ENCODE data around the gene SLC9B2.
A peak's percentile ranks its signal among the peaks of the same experiment; 100 is the strongest.

Gene SLC9B2

GRCh38 chr4:103075894-103076746 is 441 bp downstream of the SLC9B2 start:
- Histone ChIP-seq H3K27me3 (ENCODE audit: insufficient read depth, low read depth, severe bottlenecking) (no peaks in the 10 kb centered on the region), H3K4me3 (ENCODE audit: low read depth, low read length) (peak overlapping the region; percentile 82), H3K36me3 (peaks cover 8% of the 10 kb centered on the region), H3K27ac (peak overlapping the region; percentile 80), H3K9me3 (ENCODE audit: severe bottlenecking) (no peaks in the 10 kb centered on the region)
- TF ChIP-seq, protein P1, sequence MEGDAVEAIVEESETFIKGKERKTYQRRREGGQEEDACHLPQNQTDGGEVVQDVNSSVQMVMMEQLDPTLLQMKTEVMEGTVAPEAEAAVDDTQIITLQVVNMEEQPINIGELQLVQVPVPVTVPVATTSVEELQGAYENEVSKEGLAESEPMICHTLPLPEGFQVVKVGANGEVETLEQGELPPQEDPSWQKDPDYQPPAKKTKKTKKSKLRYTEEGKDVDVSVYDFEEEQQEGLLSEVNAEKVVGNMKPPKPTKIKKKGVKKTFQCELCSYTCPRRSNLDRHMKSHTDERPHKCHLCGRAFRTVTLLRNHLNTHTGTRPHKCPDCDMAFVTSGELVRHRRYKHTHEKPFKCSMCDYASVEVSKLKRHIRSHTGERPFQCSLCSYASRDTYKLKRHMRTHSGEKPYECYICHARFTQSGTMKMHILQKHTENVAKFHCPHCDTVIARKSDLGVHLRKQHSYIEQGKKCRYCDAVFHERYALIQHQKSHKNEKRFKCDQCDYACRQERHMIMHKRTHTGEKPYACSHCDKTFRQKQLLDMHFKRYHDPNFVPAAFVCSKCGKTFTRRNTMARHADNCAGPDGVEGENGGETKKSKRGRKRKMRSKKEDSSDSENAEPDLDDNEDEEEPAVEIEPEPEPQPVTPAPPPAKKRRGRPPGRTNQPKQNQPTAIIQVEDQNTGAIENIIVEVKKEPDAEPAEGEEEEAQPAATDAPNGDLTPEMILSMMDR (IDR thresholded peaks at IDR 0.05; ENCODE audit: low read depth, low read length), result no peak
- DNase-seq, result peak; percentile 73

DNA sequence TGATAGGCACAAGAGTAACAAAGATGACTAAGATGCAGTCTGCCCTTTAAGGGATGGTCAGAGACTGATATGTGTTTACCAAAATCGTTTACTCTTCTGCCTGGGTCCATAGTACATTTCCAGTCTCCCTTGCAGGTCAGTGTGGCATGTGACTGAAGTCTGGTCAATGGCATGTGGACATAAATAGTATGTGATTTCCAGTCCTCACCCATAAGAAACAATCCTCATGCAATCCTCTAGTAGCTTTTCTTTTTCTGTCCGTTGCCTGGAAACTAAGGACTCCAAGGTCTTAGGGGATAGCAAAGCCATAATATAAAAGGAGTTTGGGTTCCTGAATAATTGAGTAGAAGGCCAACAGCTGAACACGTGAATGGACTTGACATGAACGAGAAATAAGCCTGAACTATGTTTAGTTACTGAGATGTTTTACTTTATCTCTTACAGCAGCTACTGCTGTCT is 1.1 kb downstream of the SLC9B2 start:
- H3K9me3 ChIP-seq (ENCODE audit: severe bottlenecking), result no peaks in the 10 kb centered on the region
- TF ChIP-seq, protein P1 (IDR thresholded peaks at IDR 0.05; ENCODE audit: low read depth, low read length), result no peak
- DNase-seq, result no peak
- H3K4me3 ChIP-seq (ENCODE audit: low read depth, low read length), result peak overlapping the region; percentile 82
- peaks cover 8% of the 10 kb centered on the region for H3K36me3 ChIP-seq
- no peak overlapping the region for H3K27ac ChIP-seq
- no peaks in the 10 kb centered on the region for H3K27me3 ChIP-seq (ENCODE audit: insufficient read depth, low read depth, severe bottlenecking)

DNA sequence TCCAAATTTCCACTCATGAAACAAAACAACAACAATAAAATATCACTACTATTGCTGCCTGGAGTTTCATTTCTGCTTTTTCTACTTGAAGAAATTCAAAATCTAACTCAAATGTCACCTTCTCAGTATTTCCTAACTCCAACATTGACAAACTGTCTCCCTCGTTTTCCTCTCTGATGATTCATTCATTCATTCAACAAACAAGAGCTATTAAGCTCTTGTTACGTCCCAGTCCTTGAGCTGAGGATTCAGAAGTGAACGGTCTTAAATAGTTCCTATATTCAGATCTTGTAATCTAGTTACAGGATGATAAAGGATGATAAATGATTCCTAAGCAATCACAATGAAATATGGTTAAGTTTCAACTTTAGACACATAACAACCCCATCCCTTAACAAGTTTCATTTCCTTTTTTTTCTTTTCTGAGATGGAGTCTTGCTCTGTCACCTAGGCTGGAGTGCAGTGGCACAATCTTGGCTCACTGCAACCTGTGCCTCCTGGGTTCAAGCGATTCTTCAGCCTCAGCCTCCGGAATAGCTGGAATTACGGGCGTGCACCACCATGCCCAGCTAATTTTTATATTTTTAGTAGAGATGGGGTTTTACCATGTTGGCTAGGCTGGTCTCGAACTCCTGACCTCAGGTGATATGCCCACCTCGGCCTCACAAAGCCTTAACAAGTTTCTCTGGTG is 1.7 kb downstream of the SLC9B2 start:
- Histone ChIP-seq H3K36me3 (peaks cover 8% of the 10 kb centered on the region), H3K27me3 (ENCODE audit: insufficient read depth, low read depth, severe bottlenecking) (no peaks in the 10 kb centered on the region), H3K4me3 (ENCODE audit: low read depth, low read length) (no peak overlapping the region), H3K27ac (no peak overlapping the region), H3K9me3 (ENCODE audit: severe bottlenecking) (no peaks in the 10 kb centered on the region)
- DNase-seq, result no peak
- TF ChIP-seq, protein P1 (IDR thresholded peaks at IDR 0.05; ENCODE audit: low read depth, low read length), result no peak

DNA sequence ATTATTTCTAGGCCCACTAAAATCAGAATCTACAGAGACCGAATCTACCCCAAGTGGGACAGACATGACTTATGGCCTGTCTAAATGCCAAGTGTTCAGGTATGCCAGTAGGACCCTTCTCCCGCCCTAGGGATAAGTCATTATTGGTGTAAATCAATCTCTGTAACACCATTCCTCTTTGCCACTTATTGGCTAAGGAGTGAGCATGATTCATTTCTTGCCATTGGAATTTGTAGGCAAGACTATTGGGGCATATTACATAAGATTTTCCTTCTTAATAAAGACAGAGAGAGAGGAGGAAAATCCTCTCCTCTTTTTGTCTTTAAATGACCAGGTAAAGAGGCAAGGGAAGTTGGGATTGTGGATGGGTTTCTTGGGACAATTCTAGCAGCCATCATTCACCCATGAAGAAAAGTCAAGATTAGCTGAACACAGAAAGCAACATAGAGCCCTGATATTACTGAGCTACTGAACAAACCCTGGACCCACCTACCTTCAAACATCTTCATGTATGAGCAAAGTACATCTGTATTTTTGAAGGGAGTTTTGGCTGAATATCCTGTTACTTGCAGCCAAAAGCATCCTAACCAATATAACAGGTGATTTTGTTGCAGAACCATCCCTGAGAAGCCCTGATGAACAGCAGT is 2.6 kb downstream of the SLC9B2 start:
- no peak overlapping the region for H3K4me3 ChIP-seq (ENCODE audit: low read depth, low read length)
- H3K9me3 ChIP-seq (ENCODE audit: severe bottlenecking), result no peaks in the 10 kb centered on the region
- H3K36me3 ChIP-seq, result peaks cover 12% of the 10 kb centered on the region
- H3K27ac ChIP-seq, result no peak overlapping the region
- no peak for DNase-seq
- TF ChIP-seq, protein P1 (IDR thresholded peaks at IDR 0.05; ENCODE audit: low read depth, low read length), result no peak
- H3K27me3 ChIP-seq (ENCODE audit: insufficient read depth, low read depth, severe bottlenecking), result no peaks in the 10 kb centered on the region

DNA sequence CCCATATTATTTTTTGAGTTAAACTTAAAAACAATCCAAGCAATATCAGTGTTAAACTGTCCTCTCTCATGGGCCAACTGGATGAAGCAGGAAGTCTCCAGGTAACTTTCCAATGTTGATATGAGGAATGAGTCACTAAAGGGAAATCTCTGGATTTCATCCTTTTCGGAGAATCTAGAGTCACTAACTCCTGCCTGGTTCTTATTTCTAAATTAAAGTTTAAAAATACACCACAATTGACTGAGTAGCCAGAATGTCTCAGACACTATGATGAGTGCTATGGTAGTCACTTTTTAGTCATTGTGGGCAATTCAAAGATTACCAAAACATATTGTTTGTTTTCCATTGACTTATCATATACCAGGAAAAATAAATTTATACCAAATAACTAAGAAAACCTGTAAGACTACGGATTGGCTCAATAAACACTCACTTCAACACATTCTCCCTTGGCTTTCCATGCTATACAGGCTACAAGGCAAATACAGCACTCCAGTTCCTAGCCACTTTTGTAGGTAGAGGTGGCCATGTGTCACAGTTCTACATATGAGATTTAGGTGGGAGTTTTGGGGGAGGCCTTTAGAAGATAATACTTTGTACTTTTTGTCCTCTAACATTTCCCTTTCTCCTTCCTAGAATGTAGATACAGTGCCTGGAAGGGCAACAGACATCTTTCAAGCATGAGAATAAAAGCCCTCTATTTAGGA is 8.6 kb downstream of the SLC9B2 start:
- TF ChIP-seq, protein P1 (IDR thresholded peaks at IDR 0.05; ENCODE audit: low read depth, low read length), result no peak
- no peak for DNase-seq
- H3K9me3 ChIP-seq (ENCODE audit: severe bottlenecking), result no peaks in the 10 kb centered on the region
- no peak overlapping the region for H3K27ac ChIP-seq
- H3K4me3 ChIP-seq (ENCODE audit: low read depth, low read length), result no peak overlapping the region
- no peaks in the 10 kb centered on the region for H3K27me3 ChIP-seq (ENCODE audit: insufficient read depth, low read depth, severe bottlenecking)
- H3K36me3 ChIP-seq, result peaks cover 14% of the 10 kb centered on the region
